K562 (cell line): Measurements from ENCODE around the gene DRD2. TPM values are rescaled to one million over a fixed set of nuclear protein-coding genes. Genes with fewer than 3 reads are reported as not detected.

Experiments used
- ATAC-seq: fragments of 200-7000 bp; cut with Tn5 transposase; 3 replicates; pipeline ENCODE4 v1.9.1; 2020; ENCODE audit warnings: moderate library complexity
- BruUV-seq: library from RNA; stranded (reverse); fragments of 400-500 nt; replicated peaks from 2 replicates; lab custom pipeline; 2021; lab: Mats Ljungman, UMichigan
- CTCF ChIA-PET: fragments of 300-600 bp; formaldehyde crosslinking; extraction: SDS; loops from one replicate; lab custom pipeline; 2021; ENCODE audit warnings: low intra/inter-chr PET ratio; lab: Yijun Ruan, JAX
- POLR2A ChIA-PET: fragments of 300-600, 350-650 bp; sonication (Branson Sonifier 250); formaldehyde crosslinking; extraction: SDS; loops from one replicate; lab custom pipeline; 2021; ENCODE audit warnings: antibody characterized with exemption, inconsistent platforms; lab: Yijun Ruan, JAX
- DNase-seq, 4 experiments: peaks; one replicate each; pipeline versions ENCODE4 v3.0.0 to v3.0.0-alpha.2; 2011 to 2018; ENCODE audit warnings: low spot score in 3 of 4, mixed read lengths in 3 of 4; ENCODE audit errors: extremely low read depth in 1 of 4
- FAIRE-seq: peaks from 2 replicates; lab custom pipeline; 2011; peaks lifted over from hg19 to GRCh38; lab: Jason Lieb, UNC
- H2AFZ ChIP-seq: 2 replicates; pipeline ENCODE4 v1.6.0; 2011; ENCODE audit warnings: low read depth, low read length, control low read depth, inconsistent platforms
- H3K27ac ChIP-seq: fragments of 200-600 bp; 3 replicates; pipeline ENCODE4 v1.8.0; 2011; ENCODE audit warnings: low read depth, mild to moderate bottlenecking, control low read depth, inconsistent platforms, low read length, moderate library complexity, mixed read lengths; ENCODE audit errors: extremely low read depth
- H3K27me3 ChIP-seq, 2 experiments: fragments of 300-600 bp in 1 of 2; 2 replicates in 1 of 2; 3 replicates in 1 of 2; pipeline versions ENCODE4 v1.6.0 to v1.8.0; 2011; ENCODE audit warnings: inconsistent platforms in 2 of 2, low read length in 2 of 2, mild to moderate bottlenecking in 1 of 2, mixed read lengths in 1 of 2, moderate library complexity in 1 of 2; ENCODE audit not compliant: control insufficient read depth in 2 of 2, insufficient read depth in 2 of 2
- H3K36me3 ChIP-seq: fragments of 300-600 bp; 3 replicates; pipeline ENCODE4 v1.8.0; 2011; ENCODE audit warnings: mild to moderate bottlenecking, low read length, inconsistent platforms; ENCODE audit not compliant: control insufficient read depth, insufficient read depth
- H3K4me1 ChIP-seq, 2 experiments: fragments of 200-600 bp in 1 of 2; replicated peaks in 1 of 2; 2 replicates in 1 of 2; 3 replicates in 1 of 2; pipeline versions ENCODE4 v1.5.1 to v1.8.0; 2011; ENCODE audit warnings: inconsistent platforms in 2 of 2, low read length in 2 of 2, mild to moderate bottlenecking in 1 of 2, mixed read lengths in 1 of 2, moderate library complexity in 1 of 2; ENCODE audit not compliant: control insufficient read depth in 2 of 2, insufficient read depth in 2 of 2
- H3K4me2 ChIP-seq: 2 replicates; pipeline ENCODE4 v1.6.1; 2011; ENCODE audit warnings: low read length, control low read depth, inconsistent platforms, mixed read lengths; ENCODE audit not compliant: insufficient read depth
- H3K4me3 ChIP-seq: fragments of 200-600 bp; sonication (generic), shearing (Covaris generic); 2 replicates; pipeline ENCODE4 v1.5.1; 2016; ENCODE audit warnings: control low read depth, inconsistent platforms
- H3K79me2 ChIP-seq: fragments of 200-600 bp; 3 replicates; pipeline ENCODE4 v1.8.0; 2011; ENCODE audit warnings: low read length, inconsistent platforms; ENCODE audit not compliant: control insufficient read depth, insufficient read depth
- H3K9ac ChIP-seq, 2 experiments: 2 replicates each; pipeline versions ENCODE4 v1.6.0 to v1.6.1; 2011; ENCODE audit warnings: low read depth in 2 of 2, low read length in 2 of 2, control low read depth in 1 of 2, inconsistent platforms in 1 of 2, mild to moderate bottlenecking in 1 of 2, mixed read lengths in 1 of 2; ENCODE audit not compliant: insufficient read depth in 1 of 2
- H3K9me1 ChIP-seq: one replicate; pipeline ENCODE4 v1.6.0; 2011; ENCODE audit warnings: inconsistent platforms, mild to moderate bottlenecking, low read length, moderate library complexity; ENCODE audit not compliant: control insufficient read depth, insufficient read depth
- H3K9me3 ChIP-seq: replicated peaks from 2 replicates; pipeline ENCODE4 v1.5.1; 2011; ENCODE audit warnings: low read depth, low read length, inconsistent platforms; ENCODE audit not compliant: control insufficient read depth, insufficient read depth
- H4K20me1 ChIP-seq: replicated peaks from 2 replicates; pipeline ENCODE4 v1.6.1; 2011; ENCODE audit warnings: low read length, inconsistent platforms, mixed read lengths; ENCODE audit not compliant: control insufficient read depth, insufficient read depth
- ATF3 ChIP-seq, 2 experiments: fragments of 450-650 bp in 1 of 2; sonication (generic) in 1 of 2; formaldehyde crosslinking in 1 of 2; IDR thresholded peaks in 1 of 2; conservative IDR thresholded peaks in 1 of 2; 2 replicates each; pipeline versions ENCODE4 v1.6.1 to v1.8.1; 2016 to 2023; ENCODE audit warnings: mild to moderate bottlenecking in 2 of 2, moderate library complexity in 2 of 2, inconsistent platforms in 1 of 2, missing genetic modification reagents in 1 of 2
- ATF7 ChIP-seq: fragments of 450-650 bp; IDR thresholded peaks from 2 replicates; pipeline ENCODE4 v1.7.1; 2014; ENCODE audit warnings: mild to moderate bottlenecking, moderate library complexity
- CBFA2T3 ChIP-seq: fragments of 450-650 bp; IDR thresholded peaks from 2 replicates; pipeline ENCODE4 v1.6.1; 2017
- ESRRA ChIP-seq: fragments of 450-650 bp; IDR thresholded peaks from 2 replicates; pipeline ENCODE4 v1.6.1; 2014; ENCODE audit warnings: low read depth, mild to moderate bottlenecking, moderate library complexity, borderline replicate concordance
- JUND ChIP-seq, 2 experiments: IDR thresholded peaks; 2 replicates in 1 of 2; 3 replicates in 1 of 2; pipeline ENCODE4 v1.6.1; 2011; ENCODE audit warnings: borderline replicate concordance in 2 of 2, low read depth in 2 of 2, low read length in 2 of 2, improper control_type of control experiment in 1 of 2, missing biosample characterization in 1 of 2, missing genetic modification characterization in 1 of 2, missing genetic modification reagents in 1 of 2
- MEIS2 ChIP-seq: fragments of 450-650 bp; IDR thresholded peaks from 2 replicates; pipeline ENCODE4 v1.6.1; 2014; ENCODE audit warnings: mild to moderate bottlenecking; ENCODE audit not compliant: partially characterized antibody
- NFIX ChIP-seq: fragments of 250-450 bp; sonication (Bioruptor Pico); IDR thresholded peaks from 2 replicates; pipeline ENCODE4 v1.4.0; 2020; ENCODE audit warnings: low read depth, mild to moderate bottlenecking, moderate library complexity
- RBBP5 ChIP-seq: fragments of 200-600 bp; sonication (generic); IDR thresholded peaks from 2 replicates; pipeline ENCODE4 v1.6.1; 2012; ENCODE audit warnings: borderline replicate concordance, mild to moderate bottlenecking, low read length, control low read depth, inconsistent platforms; ENCODE audit not compliant: insufficient read depth, poor library complexity, severe bottlenecking
- USF2 ChIP-seq: sonication (generic); formaldehyde crosslinking; IDR thresholded peaks from 2 replicates; pipeline ENCODE4 v1.5.0; 2020; ENCODE audit warnings: missing genetic modification reagents
- ZBTB49 ChIP-seq: sonication (generic); formaldehyde crosslinking; IDR thresholded peaks from 2 replicates; pipeline ENCODE4 v1.8.0; 2022; ENCODE audit warnings: missing genetic modification reagents, mild to moderate bottlenecking, borderline replicate concordance
- ZBTB7A ChIP-seq: IDR thresholded peaks from 2 replicates; pipeline ENCODE4 v1.6.1; 2011; ENCODE audit warnings: low read depth, mild to moderate bottlenecking, low read length, moderate library complexity, borderline replicate concordance; ENCODE audit not compliant: control insufficient read depth
- ZNF764 ChIP-seq: fragments of 250-450 bp; sonication (Bioruptor Pico); IDR thresholded peaks from 2 replicates; pipeline ENCODE4 v1.4.0; 2020; ENCODE audit warnings: low read depth, mild to moderate bottlenecking, moderate library complexity
- WGBS: fragments of 100-300 bp; shearing (Covaris generic); methylation state at CpG from one replicate; pipeline ENCODE4 v1.1.6; 2016; ENCODE audit warnings: low coverage, mixed read lengths; ENCODE audit not compliant: insufficient coverage; ENCODE audit errors: missing lambda C conversion rate; 5-methylcytosine and 5-hydroxymethylcytosine counted together
- in situ Hi-C: fragments of 300-500 bp; cut with MboI; formaldehyde crosslinking; loops from 4 replicates; pipeline ENCODE4 v1.15.0; 2018; ENCODE audit warnings: inconsistent platforms, mixed read lengths
- intact Hi-C: fragments of 100-400 bp; cut with micrococcal nuclease; formaldehyde crosslinking; loops from 2 replicates; pipeline ENCODE4 v1.14.2; 2022
- polyA plus RNA-seq, 8 experiments: library from polyadenylated mRNA; depleted of rRNA in 4 of 8; stranded (reverse) in 5 of 8; unstranded in 3 of 8; fragments of >200 nt; fragmentation: Nextera tagmentation in 2 of 8; fragmentation: Illumina TruSeq in 1 of 8; extraction: Ambion mirVana in 2 of 8; extraction: Trizol in 1 of 8; gene quantifications; 2 replicates each; pipeline versions ENCODE4 v1.2.1 to v1.2.3, GENCODE V29; 2011 to 2014; ENCODE audit warnings: inconsistent platforms in 1 of 8, missing spikeins in 1 of 8
- total RNA-seq, 7 experiments: library from RNA; depleted of rRNA in 6 of 7; stranded (reverse); fragments of >200 nt in 6 of 7; fragmentation: Illumina TruSeq in 2 of 7; extraction: Trizol in 2 of 7; gene quantifications; 2 replicates each; pipeline versions ENCODE4 v1.2.1 to v1.2.3, GENCODE V29; 2011 to 2021; ENCODE audit warnings: low replicate concordance in 1 of 7

DRD2 gene
- total and polyA plus RNA-seq, 9 of the 15 experiments (the other 6 are each of a cell fraction or from before 2014, with no cell fraction given): not detected

- TF ChIP-seq USF2 (CRISPR knock-in tag) (no peak), ZNF764 (no peak), ZBTB7A (no peak)
These were observed 9.0 kb upstream of the DRD2 start (continued) for GRCh38 chr11:113484223-113484622.

- Histone ChIP-seq H3K9me3 (no peaks in the 10 kb centered on the region), H3K4me3 (no peak overlapping the region), H3K36me3 (no peaks in the 10 kb centered on the region), H3K9me1 (no peaks in the 10 kb centered on the region), H3K4me2 (no peak overlapping the region), H3K27ac (no peak overlapping the region), H3K4me1 (no peaks in the 10 kb centered on the region), H3K9ac (no peak overlapping the region), H3K27me3 (peaks cover 0 to 22% of the 10 kb centered on the region in 2 experiments; a peak in 4 of 5 replicates), H4K20me1 (no peaks in the 10 kb centered on the region; the same call in 1 of the 2 replicates), H2AFZ (no peak overlapping the region), H3K79me2 (no peaks in the 10 kb centered on the region)
- ChIA-PET CTCF (no interaction called here), POLR2A (interaction anchor here (0.6 kb wide), 1 partner anchor 24 kb away, joined by 3 read pairs; no protein-coding TSS in a partner anchor)
- no peak for ATAC-seq
- WGBS: 0% methylated on average over 3 of the region's 3 CpGs
- intact Hi-C loops (no loop called here), in situ Hi-C loops (no loop called here)
- no TSS peak for BruUV-seq
- TF ChIP-seq NFIX (CRISPR knock-in tag) (no peak), RBBP5 (no peak), JUND (IDR thresholded peaks at IDR 0.05; ENCODE audit: borderline replicate concordance, low read depth, low read length) (0 out of 2 replicates have a peak, but pooled peaks have one; percentile 27), JUND (tag; IDR thresholded peaks at IDR 0.05; ENCODE audit: borderline replicate concordance, low read depth, low read length) (no peak), ATF3 (IDR thresholded peaks at IDR 0.05) (peak; percentile 83), ATF3 (CRISPR knock-in tag; conservative IDR thresholded peaks at IDR 0.05) (no peak), ATF7 (peak; percentile 45; the same call in 1 of the 2 replicates), MEIS2 (peak; percentile 6), ZBTB49 (CRISPR knock-in tag) (no peak), ESRRA (no peak), CBFA2T3 (0 out of 2 replicates have a peak, but pooled peaks have one; percentile 28)
- DNase-seq: no peak
- FAIRE-seq: no peak
These were observed 6.5 kb upstream of the DRD2 start for GRCh38 chr11:113481672-113482071.
